ENCODE measurements around the gene UNC5C. TPM values are rescaled to one million over a fixed set of nuclear protein-coding genes. Genes with fewer than 3 reads are reported as not detected.

UNC5C gene
- total RNA-seq, 4 donors from 2014 or later = 4.6 to 8.1 (median 6.0) TPM

DNA sequence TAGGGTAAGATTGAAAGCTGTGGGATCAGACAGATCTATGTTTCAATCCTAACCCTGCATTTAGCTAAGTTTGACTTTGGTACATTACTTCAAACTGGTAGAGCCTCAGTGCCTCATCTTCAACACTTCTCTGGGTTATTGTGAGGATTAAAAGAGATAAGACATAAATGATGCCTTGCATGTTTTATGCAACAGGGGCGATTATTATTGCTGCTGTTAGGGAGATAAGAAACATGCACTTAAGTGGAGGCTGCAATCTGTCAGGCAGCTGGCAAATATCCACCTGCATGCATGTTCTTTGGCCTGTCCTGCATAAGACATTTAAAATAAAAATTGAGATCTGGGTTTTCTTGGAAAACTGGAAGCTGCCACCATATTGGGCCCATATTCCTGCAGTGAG, 24.6 kb downstream of the UNC5C start:
- TF ChIP-seq, protein P1, sequence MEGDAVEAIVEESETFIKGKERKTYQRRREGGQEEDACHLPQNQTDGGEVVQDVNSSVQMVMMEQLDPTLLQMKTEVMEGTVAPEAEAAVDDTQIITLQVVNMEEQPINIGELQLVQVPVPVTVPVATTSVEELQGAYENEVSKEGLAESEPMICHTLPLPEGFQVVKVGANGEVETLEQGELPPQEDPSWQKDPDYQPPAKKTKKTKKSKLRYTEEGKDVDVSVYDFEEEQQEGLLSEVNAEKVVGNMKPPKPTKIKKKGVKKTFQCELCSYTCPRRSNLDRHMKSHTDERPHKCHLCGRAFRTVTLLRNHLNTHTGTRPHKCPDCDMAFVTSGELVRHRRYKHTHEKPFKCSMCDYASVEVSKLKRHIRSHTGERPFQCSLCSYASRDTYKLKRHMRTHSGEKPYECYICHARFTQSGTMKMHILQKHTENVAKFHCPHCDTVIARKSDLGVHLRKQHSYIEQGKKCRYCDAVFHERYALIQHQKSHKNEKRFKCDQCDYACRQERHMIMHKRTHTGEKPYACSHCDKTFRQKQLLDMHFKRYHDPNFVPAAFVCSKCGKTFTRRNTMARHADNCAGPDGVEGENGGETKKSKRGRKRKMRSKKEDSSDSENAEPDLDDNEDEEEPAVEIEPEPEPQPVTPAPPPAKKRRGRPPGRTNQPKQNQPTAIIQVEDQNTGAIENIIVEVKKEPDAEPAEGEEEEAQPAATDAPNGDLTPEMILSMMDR (IDR thresholded peaks at IDR 0.05) = no peak
- ATAC-seq (ENCODE audit: low FRiP score) (no peak), DNase-seq (ENCODE audit: low spot score) (no peak)

DNA sequence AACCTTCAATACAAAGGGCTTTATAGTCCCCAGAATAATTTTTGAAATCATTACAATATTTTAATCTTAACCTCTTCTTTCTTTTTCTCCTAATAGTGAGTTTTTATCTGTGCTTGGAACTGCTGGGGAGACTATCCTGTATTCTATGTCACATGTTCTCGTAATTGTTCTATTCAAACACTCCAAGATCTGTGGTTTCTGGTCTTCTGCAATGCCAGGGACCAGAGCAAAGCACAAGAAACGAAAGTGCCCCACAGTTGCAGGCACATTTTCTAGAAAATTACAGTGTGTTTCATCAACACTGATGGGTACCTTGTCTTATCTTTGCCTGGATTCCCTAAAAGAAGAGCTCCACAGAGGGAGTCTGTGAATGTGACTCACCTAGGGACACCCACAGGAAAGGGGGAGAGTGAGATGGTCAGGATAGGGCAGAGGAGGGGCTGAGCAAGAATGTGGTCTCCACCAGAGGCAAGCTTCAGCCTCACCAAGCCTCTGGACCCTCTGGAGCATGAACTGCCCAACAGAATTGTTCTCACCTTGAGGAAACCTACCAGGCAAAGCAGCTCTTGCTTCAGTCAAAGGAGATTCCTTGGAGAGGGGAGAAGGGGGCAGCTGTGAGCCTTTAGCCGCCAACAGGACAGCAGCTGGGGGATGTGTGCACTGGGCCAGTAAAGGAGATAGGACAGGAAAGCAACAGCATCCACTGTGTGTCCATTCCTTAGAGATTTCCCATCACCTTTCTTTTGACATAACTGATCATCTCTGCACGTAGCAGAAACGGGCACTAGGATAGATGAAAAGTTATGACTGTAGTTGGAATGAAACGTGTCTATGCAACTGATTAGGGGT, 25.9 kb downstream of the UNC5C start:
- TF ChIP-seq, protein P1 (IDR thresholded peaks at IDR 0.05) = no peak
- no peak for ATAC-seq (ENCODE audit: low FRiP score)

DNA sequence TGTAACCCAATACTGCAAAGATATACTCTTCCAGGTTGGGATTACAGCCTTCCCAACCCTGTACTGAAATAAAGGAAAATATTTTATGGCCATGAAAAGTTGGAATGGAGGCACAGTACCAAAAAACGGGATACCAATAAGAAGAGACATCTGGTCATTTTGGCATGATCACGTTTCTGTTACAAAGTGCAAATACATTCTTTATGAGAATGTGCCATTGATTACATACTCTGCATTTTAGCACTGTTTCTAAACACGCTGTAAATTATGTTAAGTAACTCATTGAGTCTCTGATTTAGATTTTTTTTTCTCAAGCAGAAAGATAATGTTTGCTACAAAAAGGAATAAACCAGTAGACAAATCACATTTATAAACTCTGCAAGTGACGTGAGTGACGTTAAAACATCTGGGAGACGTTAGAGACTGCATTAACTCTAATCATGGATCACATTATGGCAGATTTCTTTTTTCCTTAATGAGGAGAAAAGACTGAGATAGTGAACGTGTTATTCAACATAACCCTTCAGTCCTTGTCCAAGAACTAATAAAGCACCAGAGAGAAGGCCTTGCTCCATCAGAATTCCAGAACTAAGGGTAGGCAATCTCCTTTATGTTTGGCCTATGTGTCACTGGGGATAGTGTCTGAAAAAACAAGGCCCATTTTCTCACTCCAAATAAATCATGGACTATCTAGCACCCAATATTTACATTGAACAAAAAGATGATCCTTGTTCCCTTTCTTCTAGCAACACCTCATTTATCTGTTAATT, 31.0 kb downstream of the UNC5C start:
- ATAC-seq (ENCODE audit: low FRiP score) (no peak), DNase-seq (ENCODE audit: low spot score) (no peak)
- TF ChIP-seq, protein P1 (IDR thresholded peaks at IDR 0.05) = no peak

More for the DNA sequence above, 25.9 kb downstream of the UNC5C start:
- DNase-seq (ENCODE audit: low spot score) = no peak

DNA sequence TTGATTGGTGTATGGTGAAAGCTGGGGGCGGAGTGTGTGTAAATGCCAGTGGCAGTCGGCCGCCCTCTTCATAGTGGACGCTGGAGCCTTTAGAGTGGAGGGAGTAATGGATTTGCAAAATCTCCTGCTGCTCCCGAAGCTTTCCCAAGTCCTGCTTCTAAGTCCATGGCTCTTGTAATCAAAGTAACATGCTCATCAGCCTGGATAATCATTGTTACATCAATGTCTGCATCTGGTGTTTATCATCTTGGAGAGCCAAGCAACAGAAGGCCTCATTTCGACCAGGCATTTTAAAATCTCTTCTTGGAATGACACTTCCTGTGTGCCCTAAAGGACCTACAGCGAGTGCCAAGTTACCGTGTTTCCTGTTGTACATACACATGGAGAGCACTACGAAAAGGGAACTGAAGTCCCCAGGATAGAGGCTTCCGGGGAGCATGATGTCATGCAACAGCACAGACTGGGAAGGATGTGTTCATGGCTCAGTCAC, 32.2 kb downstream of the UNC5C start:
- no peak for DNase-seq (ENCODE audit: low spot score)
- no peak for ATAC-seq (ENCODE audit: low FRiP score)
- TF ChIP-seq, protein P1 (IDR thresholded peaks at IDR 0.05) = no peak

DNA sequence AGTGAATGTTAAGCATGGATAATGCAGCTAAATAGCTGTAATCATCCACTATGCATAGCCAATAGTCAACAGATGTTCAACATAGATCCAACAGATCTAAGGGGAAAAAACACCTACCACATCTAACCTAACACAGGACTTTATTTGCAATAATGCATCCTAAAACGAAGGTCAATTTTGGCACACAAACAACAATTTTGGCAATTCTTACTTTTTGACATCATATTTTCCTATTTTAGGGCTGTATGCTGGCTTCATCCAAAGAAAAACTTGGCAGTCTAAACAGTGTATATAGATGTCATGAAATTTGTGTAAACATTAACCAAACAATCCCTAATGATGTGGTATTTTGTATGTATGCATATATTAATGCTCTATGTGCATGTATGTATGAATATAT, 33.2 kb downstream of the UNC5C start:
- DNase-seq (ENCODE audit: low spot score) = no peak
- TF ChIP-seq, protein P1 (IDR thresholded peaks at IDR 0.05) = no peak
- ATAC-seq (ENCODE audit: low FRiP score) = no peak

DNA sequence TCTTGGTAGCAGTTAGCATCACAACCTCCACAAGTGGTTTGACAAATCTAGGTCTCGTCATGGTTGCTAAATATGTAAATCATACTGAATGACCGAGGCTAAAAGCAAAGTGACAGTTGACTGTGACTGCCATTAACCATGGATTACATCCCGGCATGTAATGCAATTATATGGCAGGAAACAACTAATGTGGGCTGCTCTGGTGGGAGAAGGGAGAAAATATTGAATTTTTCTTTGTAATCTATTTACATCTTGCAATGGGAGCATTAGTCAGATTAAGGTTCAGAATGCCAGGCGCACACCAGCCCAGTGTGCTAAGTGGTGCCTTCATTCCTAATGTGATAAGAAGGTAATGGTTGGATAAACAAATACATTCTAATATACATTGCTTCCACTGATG, 35.8 kb downstream of the UNC5C start:
- TF ChIP-seq, protein P1 (IDR thresholded peaks at IDR 0.05) = no peak
- DNase-seq (ENCODE audit: low spot score) (no peak), ATAC-seq (ENCODE audit: low FRiP score) (no peak)

All from omental fat pad (tissue), 4 donors.